SJSA1 (cell line): Measurements from ENCODE around the gene ARSG. TPM values are rescaled to one million over a fixed set of nuclear protein-coding genes. Genes with fewer than 3 reads are reported as not detected.

Source experiments
- DNase-seq, 2 experiments: peaks; one replicate each; pipeline ENCODE4 v3.0.0-alpha.2; 2015 to 2020; ENCODE audit warnings: low spot score in 2 of 2, low read depth in 1 of 2
- H3K27ac ChIP-seq: fragments of 250-450 bp; sonication (Bioruptor Pico); 2 replicates; pipeline ENCODE4 v1.5.1; 2020; ENCODE audit warnings: mild to moderate bottlenecking, moderate library complexity
- H3K27me3 ChIP-seq: fragments of 250-450 bp; sonication (Bioruptor Pico); replicated peaks from 2 replicates; pipeline ENCODE4 v1.5.1; 2020; ENCODE audit warnings: mild to moderate bottlenecking, moderate library complexity
- H3K36me3 ChIP-seq: fragments of 250-450 bp; sonication (Bioruptor Pico); 2 replicates; pipeline ENCODE4 v1.5.1; 2020; ENCODE audit warnings: mild to moderate bottlenecking
- H3K4me1 ChIP-seq: fragments of 250-450 bp; sonication (Bioruptor Pico); replicated peaks from 2 replicates; pipeline ENCODE4 v1.6.1; 2021; ENCODE audit warnings: mild to moderate bottlenecking
- H3K4me3 ChIP-seq: fragments of 250-450 bp; sonication (Bioruptor Pico); 2 replicates; pipeline ENCODE4 v1.5.1; 2020; ENCODE audit warnings: mild to moderate bottlenecking
- H3K9me3 ChIP-seq: fragments of 250-450 bp; sonication (Bioruptor Pico); replicated peaks from 2 replicates; pipeline ENCODE4 v1.5.1; 2020; ENCODE audit warnings: mild to moderate bottlenecking
- total RNA-seq: library from RNA; depleted of rRNA; stranded (reverse); fragments of >200 nt; shearing (Covaris generic); gene quantifications from 2 replicates; pipeline ENCODE4 v1.2.3, GENCODE V29; 2014

The ARSG gene
- total RNA-seq, 1 experiment from 2014 or later: not detected

GRCh38 chr17:68453991-68454665 lies 162.8 kb downstream of the ARSG start:
- no peaks in the 10 kb centered on the region for H3K9me3 ChIP-seq
- no peak for DNase-seq
- H3K4me3 ChIP-seq: no peak overlapping the region
- peaks cover 27% of the 10 kb centered on the region for H3K36me3 ChIP-seq
- H3K27ac ChIP-seq: no peak overlapping the region
- H3K27me3 ChIP-seq: peaks cover 12% of the 10 kb centered on the region
- peaks cover 20% of the 10 kb centered on the region for H3K4me1 ChIP-seq

GRCh38 chr17:68455901-68456338 lies 164.6 kb downstream of the ARSG start:
- peaks cover 16% of the 10 kb centered on the region for H3K27me3 ChIP-seq
- peak overlapping the region; percentile 74 for H3K4me3 ChIP-seq
- no peak for DNase-seq
- H3K4me1 ChIP-seq: peaks cover 16% of the 10 kb centered on the region
- peaks cover 9% of the 10 kb centered on the region; the same call in 1 of the 2 replicates for H3K36me3 ChIP-seq
- H3K9me3 ChIP-seq: no peaks in the 10 kb centered on the region
- no peak overlapping the region for H3K27ac ChIP-seq

- Histone ChIP-seq H3K27ac (peak overlapping the region; percentile 46), H3K4me1 (peaks cover 16% of the 10 kb centered on the region), H3K9me3 (no peaks in the 10 kb centered on the region), H3K36me3 (peaks cover 7% of the 10 kb centered on the region; the same call in 1 of the 2 replicates), H3K4me3 (peak overlapping the region; percentile 74), H3K27me3 (peaks cover 16% of the 10 kb centered on the region)
- DNase-seq: peak; percentile 78 to 86
Observed at GRCh38 chr17:68456339-68457167, 165.3 kb downstream of the ARSG start.

- H3K9me3 ChIP-seq: no peaks in the 10 kb centered on the region
- H3K27ac ChIP-seq: peak within 1 kb of the TSS; percentile 46
- peaks cover 16% of the 10 kb centered on the region for H3K27me3 ChIP-seq
- H3K36me3 ChIP-seq: peaks cover 3% of the 10 kb centered on the region; the same call in 1 of the 2 replicates
- H3K4me3 ChIP-seq: peak within 1 kb of the TSS; percentile 74
- DNase-seq: peak; percentile 64 to 81
- H3K4me1 ChIP-seq: peaks cover 16% of the 10 kb centered on the region
Observed at GRCh38 chr17:68457168-68457538, 165.9 kb downstream of the ARSG start, which contains the start of gene WIPI1. Gene WIPI1 (minus strand): TSS chr17:68457496. CDS start chr17:68457421, 75 bp downstream.

GRCh38 chr17:68457539-68458259 lies 166.4 kb downstream of the ARSG start:
- Histone ChIP-seq H3K27me3 (peaks cover 16% of the 10 kb centered on the region), H3K4me3 (peak overlapping the region; percentile 74), H3K36me3 (no peaks in the 10 kb centered on the region; the same call in 1 of the 2 replicates), H3K27ac (no peak overlapping the region), H3K4me1 (peaks cover 16% of the 10 kb centered on the region), H3K9me3 (no peaks in the 10 kb centered on the region)
- peak; percentile 99 for DNase-seq

- Histone ChIP-seq H3K4me1 (peaks cover 16% of the 10 kb centered on the region), H3K4me3 (peak overlapping the region; percentile 31), H3K27me3 (peaks cover 16% of the 10 kb centered on the region), H3K36me3 (no peaks in the 10 kb centered on the region), H3K27ac (no peak overlapping the region), H3K9me3 (no peaks in the 10 kb centered on the region)
- DNase-seq: no peak
Observed at GRCh38 chr17:68458260-68459036, 167.2 kb downstream of the ARSG start.

- H3K4me1 ChIP-seq: peaks cover 16% of the 10 kb centered on the region
- no peak overlapping the region for H3K4me3 ChIP-seq
- H3K27me3 ChIP-seq: peaks cover 16% of the 10 kb centered on the region
- H3K27ac ChIP-seq: no peak overlapping the region
- H3K36me3 ChIP-seq: no peaks in the 10 kb centered on the region
- no peaks in the 10 kb centered on the region for H3K9me3 ChIP-seq
- no peak for DNase-seq
Observed at GRCh38 chr17:68459037-68459639, 167.8 kb downstream of the ARSG start.

- Histone ChIP-seq H3K9me3 (no peaks in the 10 kb centered on the region), H3K4me1 (peaks cover 16% of the 10 kb centered on the region), H3K27ac (no peak overlapping the region), H3K36me3 (no peaks in the 10 kb centered on the region), H3K4me3 (no peak overlapping the region), H3K27me3 (peaks cover 16% of the 10 kb centered on the region)
- DNase-seq: no peak
Observed at GRCh38 chr17:68460146-68460545, 168.9 kb downstream of the ARSG start.

GRCh38 chr17:68460715-68461114 lies 169.4 kb downstream of the ARSG start:
- Histone ChIP-seq H3K4me1 (peaks cover 15% of the 10 kb centered on the region), H3K27me3 (peaks cover 16% of the 10 kb centered on the region), H3K4me3 (no peak overlapping the region), H3K27ac (no peak overlapping the region), H3K9me3 (no peaks in the 10 kb centered on the region), H3K36me3 (no peaks in the 10 kb centered on the region)
- no peak for DNase-seq

GRCh38 chr17:68461122-68461539 lies 169.8 kb downstream of the ARSG start:
- H3K27me3 ChIP-seq: peaks cover 16% of the 10 kb centered on the region
- H3K36me3 ChIP-seq: no peaks in the 10 kb centered on the region
- no peak overlapping the region for H3K27ac ChIP-seq
- H3K4me1 ChIP-seq: peaks cover 11% of the 10 kb centered on the region
- no peak for DNase-seq
- no peaks in the 10 kb centered on the region for H3K9me3 ChIP-seq
- no peak overlapping the region for H3K4me3 ChIP-seq

GRCh38 chr17:68461589-68461988 lies 170.3 kb downstream of the ARSG start:
- no peak overlapping the region for H3K27ac ChIP-seq
- H3K4me1 ChIP-seq: peaks cover 6% of the 10 kb centered on the region
- no peak overlapping the region for H3K4me3 ChIP-seq
- DNase-seq: no peak
- no peaks in the 10 kb centered on the region for H3K9me3 ChIP-seq
- H3K27me3 ChIP-seq: peaks cover 16% of the 10 kb centered on the region
- no peaks in the 10 kb centered on the region for H3K36me3 ChIP-seq

GRCh38 chr17:68462381-68463210 lies 171.3 kb downstream of the ARSG start:
- Histone ChIP-seq H3K4me3 (no peak overlapping the region), H3K4me1 (peaks cover 6% of the 10 kb centered on the region), H3K27me3 (peaks cover 21% of the 10 kb centered on the region), H3K36me3 (no peaks in the 10 kb centered on the region), H3K9me3 (no peaks in the 10 kb centered on the region), H3K27ac (no peak overlapping the region)
- peak; percentile 73 to 74 for DNase-seq
